Lower leg skin (tissue), 3 donors: ENCODE data around the gene WIPF3.

Experiments
- CTCF ChIP-seq, 3 donors: fragments of 450-650 bp; IDR thresholded peaks; one replicate each; pipeline ENCODE4 v1.5.1; 2016; ENCODE audit warnings: antibody characterized with exemption in 3 of 3, mild to moderate bottlenecking in 3 of 3, moderate library complexity in 2 of 3
- POLR2A ChIP-seq, 2 donors: fragments of 450-650 bp; IDR thresholded peaks; one replicate each; pipeline ENCODE4 v1.6.1; 2016 to 2017; ENCODE audit warnings: antibody characterized with exemption in 2 of 2, mild to moderate bottlenecking in 1 of 2, moderate library complexity in 1 of 2

GRCh38 chr7:29808075-29808801 is 1.9 kb downstream of the WIPF3 start:
- TF ChIP-seq POLR2A (IDR thresholded peaks at IDR 0.05) (no peak), CTCF (IDR thresholded peaks at IDR 0.05) (no peak)
